NCI-H82 treated with DMSO at 0.1 percent for 48 hours (cell line): Measurements from ENCODE around the gene PHF13.
"Not testable (repeated sequence)": the region's sequence is repeated elsewhere in the genome, so short reads cannot be mapped to it uniquely, and the experiment has no call there.

Source experiments
- DNase-seq: peaks from one replicate; lab custom pipeline; 2025; ENCODE audit not compliant: unreplicated experiment; lab: John Stamatoyannopoulos, UW

The PHF13 gene

GRCh38 chr1:6658359-6659060, 45.0 kb downstream of the PHF13 start:
- peak; percentile 21 for DNase-seq

- no peak for DNase-seq
These were observed 47.0 kb downstream of the PHF13 start for GRCh38 chr1:6660415-6661049.

- not testable (repeated sequence) for DNase-seq
These were observed 48.9 kb downstream of the PHF13 start for GRCh38 chr1:6662468-6662867.

GRCh38 chr1:6666696-6667095, 53.2 kb downstream of the PHF13 start:
- DNase-seq, result no peak

GRCh38 chr1:6667139-6667538, 53.6 kb downstream of the PHF13 start:
- no peak for DNase-seq

GRCh38 chr1:6668503-6668902, 55.0 kb downstream of the PHF13 start:
- DNase-seq, result no peak

- DNase-seq, result no peak
These were observed 59.0 kb downstream of the PHF13 start for GRCh38 chr1:6672558-6672957.
